H1 (cell line): ENCODE results near the gene INPP4B.

ENCODE experiments used
- CHD1 ChIP-seq: IDR thresholded peaks from 2 replicates; pipeline ENCODE4 v1.6.1; 2012; ENCODE audit warnings: low read depth, low read length, improper control_type of control experiment
- CTCF ChIP-seq, 3 experiments: IDR thresholded peaks; 1 replicate in 2 of 3; 2 replicates in 1 of 3; pipeline versions ENCODE4 v1.5.1 to v1.6.1; 2011; ENCODE audit warnings: low read length in 3 of 3, mild to moderate bottlenecking in 3 of 3, inconsistent platforms in 2 of 3, low read depth in 1 of 3, moderate library complexity in 1 of 3; ENCODE audit not compliant: insufficient read depth in 1 of 3; ENCODE audit errors: control extremely low read depth in 1 of 3
- JUND ChIP-seq: IDR thresholded peaks from 2 replicates; pipeline ENCODE4 v1.6.1; 2011; ENCODE audit warnings: mild to moderate bottlenecking, improper control_type of control experiment, low read length
- POLR2A ChIP-seq, 2 experiments: IDR thresholded peaks; 1 replicate in 1 of 2; 2 replicates in 1 of 2; pipeline ENCODE4 v1.6.1; 2011; ENCODE audit warnings: low read depth in 2 of 2, low read length in 2 of 2, mild to moderate bottlenecking in 2 of 2; ENCODE audit errors: control extremely low read depth in 1 of 2

DNA sequence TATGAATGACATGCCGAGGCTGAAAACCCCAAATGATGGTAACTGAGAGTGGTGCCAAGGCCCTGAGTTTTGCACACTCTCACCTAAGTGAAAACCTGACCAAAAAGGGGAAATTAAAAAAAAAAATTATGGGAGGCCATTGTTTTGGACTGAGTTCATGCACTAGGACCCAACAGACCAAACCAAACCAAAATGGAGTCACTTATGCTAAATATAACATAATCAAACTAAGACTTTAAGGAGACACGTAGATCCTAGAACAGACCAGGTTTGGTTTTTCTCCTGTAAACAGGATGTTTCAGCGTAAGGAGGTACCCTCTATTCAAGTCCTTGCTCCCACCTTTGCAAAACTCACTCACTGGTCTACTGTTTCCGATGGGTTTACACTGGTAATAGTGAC is 453.0 kb downstream of the INPP4B start:
- TF ChIP-seq JUND (no peak), CHD1 (no peak), CTCF (IDR thresholded peaks at IDR 0.05; ENCODE audit: control extremely low read depth in 1 of 3, insufficient read depth in 1 of 3, low read depth in 1 of 3, low read length in 3 of 3) (no peak), POLR2A (IDR thresholded peaks at IDR 0.05; ENCODE audit: control extremely low read depth in 1 of 2, low read depth in 2 of 2, low read length in 2 of 2) (no peak)
